ENCODE data around the gene SH2D3C. TPM values are rescaled to one million over a fixed set of nuclear protein-coding genes. Genes with fewer than 3 reads are reported as not detected.
A peak's percentile ranks its signal among the peaks of the same experiment; 100 is the strongest.

Gene SH2D3C
- total RNA-seq, 1 donor from 2014 or later: 137 TPM

DNA sequence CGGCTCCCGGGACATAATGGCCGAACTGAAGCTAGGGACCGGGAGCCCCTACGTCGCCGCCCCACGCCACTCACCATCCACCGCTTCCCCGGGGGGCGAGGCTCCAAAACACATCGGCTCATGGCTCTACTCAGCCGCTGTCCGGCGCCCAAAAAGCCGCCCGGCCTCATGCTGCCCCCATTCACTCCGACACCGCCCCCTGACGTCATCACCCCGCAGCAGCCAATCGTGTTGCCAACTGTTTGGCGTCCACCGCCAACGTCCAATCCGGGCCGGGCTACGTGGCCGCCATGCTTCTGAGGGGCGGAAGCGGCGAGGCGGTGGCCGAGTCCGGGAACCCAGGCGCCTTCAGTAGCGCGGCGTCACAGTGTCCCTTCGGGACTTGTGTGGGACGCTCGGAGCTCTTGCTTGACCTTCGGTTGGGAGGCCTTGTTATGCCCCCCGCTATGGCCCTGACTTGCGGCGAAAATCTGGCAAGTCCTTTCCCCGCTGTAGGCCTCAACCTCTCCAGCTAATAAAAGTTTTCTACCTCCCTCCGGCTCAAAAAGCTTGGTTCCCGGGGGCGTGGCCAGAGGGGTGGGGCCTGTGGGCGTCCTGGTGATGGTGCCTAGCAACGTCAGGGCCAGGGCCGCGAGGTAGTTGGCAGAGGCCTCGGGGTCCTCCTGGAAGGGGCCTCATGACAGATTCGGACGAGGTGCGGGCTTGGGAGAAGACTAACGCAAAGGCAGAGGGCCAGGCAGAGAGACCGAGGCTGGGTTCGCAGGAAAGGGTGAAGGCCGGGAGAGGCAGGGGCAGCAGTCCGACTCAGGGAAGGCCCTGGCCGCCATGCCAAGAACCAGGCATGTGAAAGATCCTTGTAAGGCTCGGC, 62.8 kb downstream of the SH2D3C start, which contains the start of the genes PTRH1 and TTC16:
Gene PTRH1, minus strand, starts transcription at position 194 of the 868 bp plus-strand sequence. Its CDS starts 24 bp downstream, at position 170.
Gene TTC16, plus strand, starts transcription at position 610 of the 868 bp plus-strand sequence. Its CDS starts 67 bp downstream, at position 677.
- H3K4me1 Mint-ChIP-seq (ENCODE audit: unreplicated experiment): peaks cover 6% of the 10 kb centered on the region
- peak within 1 kb of the TSS; percentile 95 for H3K4me3 Mint-ChIP-seq (ENCODE audit: unreplicated experiment)
- TF ChIP-seq, protein P1, sequence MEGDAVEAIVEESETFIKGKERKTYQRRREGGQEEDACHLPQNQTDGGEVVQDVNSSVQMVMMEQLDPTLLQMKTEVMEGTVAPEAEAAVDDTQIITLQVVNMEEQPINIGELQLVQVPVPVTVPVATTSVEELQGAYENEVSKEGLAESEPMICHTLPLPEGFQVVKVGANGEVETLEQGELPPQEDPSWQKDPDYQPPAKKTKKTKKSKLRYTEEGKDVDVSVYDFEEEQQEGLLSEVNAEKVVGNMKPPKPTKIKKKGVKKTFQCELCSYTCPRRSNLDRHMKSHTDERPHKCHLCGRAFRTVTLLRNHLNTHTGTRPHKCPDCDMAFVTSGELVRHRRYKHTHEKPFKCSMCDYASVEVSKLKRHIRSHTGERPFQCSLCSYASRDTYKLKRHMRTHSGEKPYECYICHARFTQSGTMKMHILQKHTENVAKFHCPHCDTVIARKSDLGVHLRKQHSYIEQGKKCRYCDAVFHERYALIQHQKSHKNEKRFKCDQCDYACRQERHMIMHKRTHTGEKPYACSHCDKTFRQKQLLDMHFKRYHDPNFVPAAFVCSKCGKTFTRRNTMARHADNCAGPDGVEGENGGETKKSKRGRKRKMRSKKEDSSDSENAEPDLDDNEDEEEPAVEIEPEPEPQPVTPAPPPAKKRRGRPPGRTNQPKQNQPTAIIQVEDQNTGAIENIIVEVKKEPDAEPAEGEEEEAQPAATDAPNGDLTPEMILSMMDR (IDR thresholded peaks at IDR 0.05; ENCODE audit: unreplicated experiment): no peak
- peak within 1 kb of the TSS; percentile 86 for H3K27ac Mint-ChIP-seq (ENCODE audit: unreplicated experiment)
- no peaks in the 10 kb centered on the region for H3K9me3 Mint-ChIP-seq (ENCODE audit: unreplicated experiment)
- H3K36me3 Mint-ChIP-seq (ENCODE audit: low read depth, unreplicated experiment): no peaks in the 10 kb centered on the region
- peaks cover 15% of the 10 kb centered on the region for H3K27me3 Mint-ChIP-seq (ENCODE audit: unreplicated experiment)
- peak; percentile 96 for DNase-seq (ENCODE audit: low spot score)

- Mint-ChIP-seq H3K36me3 (ENCODE audit: low read depth, unreplicated experiment) (no peaks in the 10 kb centered on the region), H3K4me3 (ENCODE audit: unreplicated experiment) (peak overlapping the region; percentile 95), H3K27me3 (ENCODE audit: unreplicated experiment) (peaks cover 20% of the 10 kb centered on the region), H3K27ac (ENCODE audit: unreplicated experiment) (peak overlapping the region; percentile 55), H3K9me3 (ENCODE audit: unreplicated experiment) (no peaks in the 10 kb centered on the region), H3K4me1 (ENCODE audit: unreplicated experiment) (peaks cover 7% of the 10 kb centered on the region)
- DNase-seq (ENCODE audit: low spot score): peak; percentile 33
- TF ChIP-seq, protein P1 (IDR thresholded peaks at IDR 0.05; ENCODE audit: unreplicated experiment): no peak
Measured at GRCh38 chr9:127714951-127715469, 63.5 kb downstream of the SH2D3C start.

GRCh38 chr9:127714020-127714750, 64.3 kb downstream of the SH2D3C start:
- peak overlapping the region; percentile 18 for H3K27ac Mint-ChIP-seq (ENCODE audit: unreplicated experiment)
- H3K36me3 Mint-ChIP-seq (ENCODE audit: low read depth, unreplicated experiment): no peaks in the 10 kb centered on the region
- peaks cover 3% of the 10 kb centered on the region for H3K4me1 Mint-ChIP-seq (ENCODE audit: unreplicated experiment)
- TF ChIP-seq, protein P1 (IDR thresholded peaks at IDR 0.05; ENCODE audit: unreplicated experiment): no peak
- peak overlapping the region; percentile 85 for H3K4me3 Mint-ChIP-seq (ENCODE audit: unreplicated experiment)
- no peak for DNase-seq (ENCODE audit: low spot score)
- H3K27me3 Mint-ChIP-seq (ENCODE audit: unreplicated experiment): peaks cover 16% of the 10 kb centered on the region
- H3K9me3 Mint-ChIP-seq (ENCODE audit: unreplicated experiment): no peaks in the 10 kb centered on the region

- H3K27me3 Mint-ChIP-seq (ENCODE audit: unreplicated experiment): peaks cover 21% of the 10 kb centered on the region
- no peak overlapping the region for H3K27ac Mint-ChIP-seq (ENCODE audit: unreplicated experiment)
- DNase-seq (ENCODE audit: low spot score): no peak
- no peaks in the 10 kb centered on the region for H3K9me3 Mint-ChIP-seq (ENCODE audit: unreplicated experiment)
- TF ChIP-seq, protein P1 (IDR thresholded peaks at IDR 0.05; ENCODE audit: unreplicated experiment): no peak
- H3K4me1 Mint-ChIP-seq (ENCODE audit: unreplicated experiment): peaks cover 4% of the 10 kb centered on the region
- H3K36me3 Mint-ChIP-seq (ENCODE audit: low read depth, unreplicated experiment): no peaks in the 10 kb centered on the region
- H3K4me3 Mint-ChIP-seq (ENCODE audit: unreplicated experiment): no peak overlapping the region
Measured at GRCh38 chr9:127712867-127713266, 65.6 kb downstream of the SH2D3C start.
